SK-N-MC (cell line): ENCODE data around the gene TEX48.

ENCODE experiments used
- DNase-seq: peaks from one replicate; pipeline ENCODE4 v3.0.0-alpha.2; 2011; ENCODE audit warnings: low read depth, low spot score
- H3K27ac ChIP-seq: fragments of 200-600 bp; sonication (generic); 2 replicates; pipeline ENCODE4 v1.5.1; 2016; ENCODE audit warnings: mixed run types
- H3K36me3 ChIP-seq: fragments of 200-600 bp; sonication (generic); 2 replicates; pipeline ENCODE4 v1.6.1; 2017; ENCODE audit warnings: antibody characterized with exemption, low read length, mixed read lengths; ENCODE audit not compliant: insufficient read depth
- H3K4me3 ChIP-seq: fragments of 200-600 bp; sonication (generic); 2 replicates; pipeline ENCODE4 v1.5.1; 2016
- H3K9ac ChIP-seq: fragments of 200-600 bp; sonication (generic); 2 replicates; pipeline ENCODE4 v1.8.0; 2017; ENCODE audit warnings: mixed run types, mixed read lengths; ENCODE audit not compliant: insufficient read length
- H3K9me3 ChIP-seq: fragments of 200-600 bp; sonication (generic); 2 replicates; pipeline ENCODE4 v1.6.1; 2017; ENCODE audit warnings: low read depth, mild to moderate bottlenecking, antibody characterized with exemption, low read length, moderate library complexity, mixed read lengths
- EZH2 ChIP-seq: fragments of 200-600 bp; sonication (generic); IDR thresholded peaks from one replicate; pipeline ENCODE4 v1.6.1; 2017; ENCODE audit warnings: antibody characterized with exemption
- FOXP2 ChIP-seq: optimal IDR thresholded peaks from 2 replicates; pipeline ENCODE3; 2011; ENCODE audit warnings: mild to moderate bottlenecking, moderate library complexity; ENCODE audit not compliant: insufficient read depth; ENCODE audit errors: extremely low read length, control extremely low read depth
- POLR2AphosphoS5 ChIP-seq: IDR thresholded peaks from 2 replicates; pipeline ENCODE4 v1.6.1; 2012; ENCODE audit warnings: mild to moderate bottlenecking, low read depth, low read length, borderline replicate concordance

TEX48 gene, protein sequence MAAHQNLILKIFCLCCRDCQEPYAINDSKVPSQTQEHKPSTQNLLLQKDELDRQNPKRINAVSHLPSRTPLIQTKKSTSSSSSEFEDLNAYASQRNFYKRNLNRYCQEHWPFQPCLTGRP

DNA sequence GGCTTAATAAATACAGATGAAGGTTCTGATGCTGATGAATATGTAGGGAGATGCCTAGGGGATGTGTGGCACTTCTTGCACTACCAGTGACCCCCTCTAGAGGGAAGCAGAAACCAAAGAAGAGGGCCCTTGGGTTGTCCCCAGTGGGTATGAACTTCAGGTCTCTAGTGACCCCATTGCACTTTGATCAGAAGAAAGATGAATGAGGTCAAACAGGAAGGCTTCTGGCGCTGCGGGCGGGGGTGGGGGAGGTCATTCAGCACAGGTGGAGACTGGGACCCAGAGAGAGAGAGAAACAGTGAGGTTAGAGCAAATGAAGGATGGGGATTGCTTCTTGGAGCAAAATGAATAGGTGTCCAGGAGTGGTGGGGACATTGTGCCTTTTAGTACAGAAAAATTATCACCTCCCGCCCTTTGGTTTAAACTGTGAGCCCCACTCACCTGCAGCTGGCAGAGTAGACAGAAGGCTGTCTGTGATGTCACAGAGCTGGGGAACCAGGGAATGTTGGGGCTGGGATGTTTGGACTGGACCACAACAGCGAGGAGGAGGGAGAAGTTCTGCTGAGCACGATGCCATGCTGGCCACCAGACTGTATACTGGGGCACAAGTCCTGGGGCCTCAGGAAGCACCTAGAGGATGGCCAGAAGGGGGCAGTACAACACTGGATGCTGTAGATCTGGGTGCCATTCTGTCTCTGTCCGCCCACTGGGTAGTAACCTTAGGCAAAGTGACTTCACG is at the start of gene TEX48:
Gene TEX48 (minus strand): TSS at position 599 of the 739 bp plus-strand sequence. CDS start 10,469 bp downstream, outside the sequence.
- Histone ChIP-seq H3K36me3 (no peaks in the 10 kb centered on the region), H3K9ac (no peak within 1 kb of the TSS), H3K4me3 (no peak within 1 kb of the TSS), H3K9me3 (no peaks in the 10 kb centered on the region), H3K27ac (0 out of 2 replicates have a peak within 1 kb of the TSS, but pooled peaks have one; percentile 4)
- TF ChIP-seq EZH2, result no peak
- no peak for TF ChIP-seq FOXP2
- no peak for TF ChIP-seq POLR2AphosphoS5
- peak; percentile 62 for DNase-seq

DNA sequence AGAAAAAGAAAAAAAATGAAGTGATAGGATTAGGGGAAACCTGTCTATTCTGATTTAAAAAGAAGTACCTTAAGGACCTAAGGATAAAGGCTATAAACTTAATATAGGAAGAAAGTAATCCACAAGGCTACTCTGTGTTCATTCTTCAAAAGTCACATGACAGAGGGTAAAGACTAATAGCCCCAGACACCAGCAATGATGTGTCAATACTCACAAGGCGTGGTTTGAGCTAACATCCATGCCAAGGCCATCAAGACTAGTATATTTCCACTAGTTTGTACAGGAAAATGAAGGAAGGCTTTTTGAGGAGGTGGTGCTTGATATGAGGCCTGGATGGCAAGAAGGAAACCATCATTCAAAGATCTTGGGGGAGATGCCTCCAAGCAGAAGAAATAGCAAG is 49.7 kb upstream of the TEX48 start:
- no peak overlapping the region for H3K9ac ChIP-seq
- TF ChIP-seq EZH2, result no peak
- no peak for TF ChIP-seq POLR2AphosphoS5
- TF ChIP-seq FOXP2, result no peak
- H3K4me3 ChIP-seq, result no peak overlapping the region
- no peaks in the 10 kb centered on the region for H3K9me3 ChIP-seq
- no peaks in the 10 kb centered on the region for H3K36me3 ChIP-seq
- no peak overlapping the region for H3K27ac ChIP-seq
- DNase-seq, result no peak

DNA sequence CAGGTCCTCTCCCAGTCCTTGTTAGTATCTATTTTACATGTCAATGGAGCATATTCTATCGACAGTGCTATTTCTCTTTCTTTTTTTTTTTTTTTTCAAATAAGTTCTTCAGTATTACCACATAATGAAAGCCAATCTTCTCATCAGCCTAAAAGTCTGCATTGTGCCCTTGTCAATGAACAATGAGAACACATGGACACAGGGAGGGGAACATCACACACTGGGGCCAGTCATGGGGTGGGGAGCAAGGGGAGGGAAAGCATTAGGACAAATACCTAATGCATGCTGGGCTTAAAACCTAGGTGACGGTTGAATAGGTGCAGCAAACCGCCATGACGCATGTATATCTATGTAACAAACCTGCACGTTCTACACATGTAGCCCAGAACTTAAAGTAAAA is 47.7 kb upstream of the TEX48 start:
- Histone ChIP-seq H3K27ac (no peak overlapping the region), H3K4me3 (no peak overlapping the region), H3K9ac (no peak overlapping the region), H3K9me3 (no peaks in the 10 kb centered on the region), H3K36me3 (no peaks in the 10 kb centered on the region)
- no peak for DNase-seq
- TF ChIP-seq EZH2 (no peak), POLR2AphosphoS5 (no peak), FOXP2 (no peak)

DNA sequence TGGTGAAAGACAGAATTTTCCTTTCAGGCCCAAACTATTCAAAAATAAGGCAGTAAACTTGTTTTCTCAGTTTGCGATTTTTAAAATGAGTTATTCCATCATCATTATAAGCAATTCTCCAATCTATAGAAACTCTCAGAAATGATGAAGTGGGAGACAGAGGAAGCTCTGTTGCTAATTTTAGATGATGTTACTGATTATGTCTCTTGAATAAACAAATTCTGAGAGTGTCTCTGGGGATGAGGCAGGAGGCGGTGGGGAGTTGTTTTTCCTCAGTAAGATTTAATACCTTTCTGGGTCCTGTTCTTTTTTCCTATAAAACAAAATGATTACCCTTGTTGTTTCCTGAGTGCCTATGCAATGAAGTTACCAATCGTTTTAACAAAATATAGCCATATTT is 43.9 kb upstream of the TEX48 start:
- Histone ChIP-seq H3K9ac (no peak overlapping the region), H3K27ac (no peak overlapping the region), H3K36me3 (no peaks in the 10 kb centered on the region), H3K4me3 (no peak overlapping the region), H3K9me3 (no peaks in the 10 kb centered on the region)
- TF ChIP-seq POLR2AphosphoS5 (no peak), FOXP2 (no peak), EZH2 (no peak)
- DNase-seq, result no peak

DNA sequence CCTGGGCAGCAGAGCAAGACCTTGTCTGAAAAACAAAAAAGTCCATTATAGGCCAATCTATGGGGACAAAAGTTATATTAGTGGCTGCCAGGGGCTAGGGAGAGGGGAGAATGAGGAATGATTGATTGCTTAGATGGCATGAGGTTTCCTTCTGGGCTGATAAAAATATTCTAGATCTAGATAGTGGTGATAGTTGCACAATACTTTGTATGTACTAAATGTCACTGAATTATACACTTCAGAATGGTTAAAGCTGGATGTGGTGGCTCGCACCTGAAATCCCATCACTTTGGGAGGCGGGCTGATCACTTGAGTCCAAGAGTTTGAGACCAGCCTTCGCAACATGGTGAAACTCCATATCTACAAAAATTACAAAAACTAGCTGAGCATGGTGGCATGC is 42.8 kb upstream of the TEX48 start:
- no peak for DNase-seq
- Histone ChIP-seq H3K36me3 (no peaks in the 10 kb centered on the region), H3K9me3 (no peaks in the 10 kb centered on the region), H3K27ac (no peak overlapping the region), H3K9ac (no peak overlapping the region), H3K4me3 (no peak overlapping the region)
- no peak for TF ChIP-seq POLR2AphosphoS5
- TF ChIP-seq EZH2, result no peak
- TF ChIP-seq FOXP2, result no peak

DNA sequence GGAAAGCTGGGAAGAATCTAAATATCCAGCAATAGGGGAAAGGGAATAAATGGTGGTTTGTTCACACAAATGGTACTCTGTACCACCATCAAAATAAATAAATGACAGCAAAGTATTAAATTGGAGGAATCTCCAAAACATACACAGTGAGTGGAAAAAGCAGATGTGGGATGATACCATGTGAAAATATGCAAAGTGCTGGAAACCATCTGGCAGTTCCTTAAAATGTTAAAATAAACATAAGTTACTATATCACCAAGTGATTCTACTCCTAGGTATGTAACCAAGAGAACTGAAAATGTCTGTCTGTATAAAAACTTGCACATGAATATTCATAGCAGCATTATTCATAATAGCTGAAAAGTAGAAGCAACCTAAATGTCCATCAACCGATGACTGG is 41.9 kb upstream of the TEX48 start:
- no peaks in the 10 kb centered on the region for H3K36me3 ChIP-seq
- H3K9ac ChIP-seq, result no peak overlapping the region
- H3K4me3 ChIP-seq, result no peak overlapping the region
- DNase-seq, result no peak
- no peaks in the 10 kb centered on the region for H3K9me3 ChIP-seq
- H3K27ac ChIP-seq, result no peak overlapping the region
- TF ChIP-seq POLR2AphosphoS5, result no peak
- TF ChIP-seq EZH2, result no peak
- TF ChIP-seq FOXP2, result no peak

DNA sequence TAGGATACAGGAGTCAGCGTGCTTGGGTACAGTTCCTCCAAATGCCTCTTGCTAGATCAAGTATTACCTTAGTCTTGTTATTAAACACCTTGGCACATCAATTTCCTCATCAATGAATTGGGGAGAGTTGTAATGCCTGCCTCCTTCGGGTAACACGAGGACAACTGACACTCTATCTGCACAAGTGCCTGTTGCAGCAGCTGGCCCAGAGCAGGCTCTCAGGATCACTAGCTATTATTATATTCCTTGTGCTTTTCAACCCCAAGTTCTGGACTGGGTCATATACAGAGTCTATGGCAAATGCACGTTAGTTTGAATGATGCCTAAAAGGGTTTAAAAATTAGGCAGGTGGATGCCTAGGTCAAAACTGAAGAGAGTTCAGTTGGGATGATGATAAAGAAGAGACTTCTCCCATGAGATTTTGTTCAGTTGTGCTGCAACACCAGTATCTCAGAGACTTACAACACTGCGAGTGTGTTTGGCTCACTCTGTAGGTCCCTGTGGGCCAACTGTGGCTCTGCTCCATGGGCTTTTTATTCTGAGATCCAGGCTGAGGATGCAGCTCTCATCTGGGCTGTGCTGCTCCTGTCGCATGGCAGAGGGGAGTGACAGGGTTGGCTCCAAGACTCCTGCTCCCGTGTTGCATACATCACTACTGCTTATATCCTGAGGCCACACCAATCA is 41.1 kb upstream of the TEX48 start:
- no peak for DNase-seq
- no peak overlapping the region for H3K9ac ChIP-seq
- H3K9me3 ChIP-seq, result no peaks in the 10 kb centered on the region
- TF ChIP-seq POLR2AphosphoS5 (no peak), FOXP2 (no peak), EZH2 (no peak)
- no peak overlapping the region for H3K4me3 ChIP-seq
- no peak overlapping the region for H3K27ac ChIP-seq
- no peaks in the 10 kb centered on the region for H3K36me3 ChIP-seq

DNA sequence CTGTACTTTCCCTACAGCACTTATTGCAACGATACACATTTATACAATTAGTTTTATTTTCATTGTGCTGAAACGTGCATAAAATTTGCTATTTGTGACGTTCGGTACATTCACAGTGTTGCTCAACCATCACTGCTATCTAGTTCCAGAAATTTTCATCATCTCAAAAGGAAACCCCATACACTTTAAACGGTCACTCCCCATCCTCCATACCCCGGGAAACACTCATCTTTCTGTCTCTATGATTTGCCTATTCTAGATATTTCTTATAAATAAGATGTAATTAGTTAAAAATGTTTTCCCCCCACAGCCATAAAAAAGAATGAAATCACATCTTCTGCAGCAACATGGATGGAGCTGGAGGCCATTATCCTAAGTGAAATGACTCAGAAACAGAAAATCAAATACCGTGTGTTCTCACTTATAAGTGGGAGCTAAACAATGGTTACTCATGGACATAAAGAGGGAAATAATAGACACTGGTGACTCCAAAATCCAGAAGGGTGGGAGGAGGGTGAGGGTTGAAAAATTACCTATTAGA is 40.2 kb upstream of the TEX48 start:
- TF ChIP-seq EZH2 (no peak), POLR2AphosphoS5 (no peak), FOXP2 (no peak)
- H3K36me3 ChIP-seq, result no peaks in the 10 kb centered on the region
- no peak for DNase-seq
- H3K9me3 ChIP-seq, result no peaks in the 10 kb centered on the region
- no peak overlapping the region for H3K9ac ChIP-seq
- no peak overlapping the region for H3K4me3 ChIP-seq
- H3K27ac ChIP-seq, result no peak overlapping the region
